Keratinocyte (primary cell): ENCODE results near the gene NAV3. TPM values are rescaled to one million over a fixed set of nuclear protein-coding genes. Genes with fewer than 3 reads are reported as not detected.

Experiments
- DNase-seq: peaks from one replicate; pipeline ENCODE4 v3.0.0-alpha.2; 2011; ENCODE audit warnings: low read depth, missing footprints, low spot score
- FAIRE-seq: peaks from 2 replicates; lab custom pipeline; 2011; peaks lifted over from hg19 to GRCh38; lab: Jason Lieb, UNC
- H2AFZ ChIP-seq: 2 replicates; pipeline ENCODE4 v1.6.0; 2012; ENCODE audit warnings: low read length, control low read depth, inconsistent platforms; ENCODE audit not compliant: control insufficient read depth
- H3K27ac ChIP-seq: 2 replicates; pipeline ENCODE4 v1.5.1; 2011; ENCODE audit warnings: low read length; ENCODE audit not compliant: control insufficient read depth, insufficient read depth
- H3K27me3 ChIP-seq: 3 replicates; pipeline ENCODE4 v1.6.0; 2011; ENCODE audit warnings: low read length; ENCODE audit not compliant: control insufficient read depth, insufficient read depth; ENCODE audit errors: extremely low read depth
- H3K36me3 ChIP-seq, 2 experiments: 2 replicates in 1 of 2; 3 replicates in 1 of 2; pipeline ENCODE4 v1.5.1; 2011; ENCODE audit warnings: low read length in 2 of 2, mild to moderate bottlenecking in 1 of 2; ENCODE audit not compliant: control insufficient read depth in 2 of 2, insufficient read depth in 2 of 2; ENCODE audit errors: extremely low read depth in 1 of 2
- H3K4me1 ChIP-seq: 3 replicates; pipeline ENCODE4 v1.5.1; 2011; ENCODE audit warnings: low read length; ENCODE audit not compliant: control insufficient read depth, insufficient read depth; ENCODE audit errors: extremely low read depth
- H3K4me2 ChIP-seq: 3 replicates; pipeline ENCODE4 v1.6.0; 2011; ENCODE audit warnings: low read depth, low read length; ENCODE audit not compliant: control insufficient read depth, insufficient read depth; ENCODE audit errors: extremely low read depth
- H3K4me3 ChIP-seq, 3 experiments: fragments of 200-600 bp in 1 of 3; sonication (generic) in 1 of 3; 2 replicates in 2 of 3; 3 replicates in 1 of 3; pipeline ENCODE4 v1.5.1; 2011 to 2016; ENCODE audit warnings: low read length in 3 of 3, mild to moderate bottlenecking in 3 of 3, control low read depth in 2 of 3, inconsistent platforms in 1 of 3, low read depth in 1 of 3, mixed read lengths in 1 of 3, mixed run types in 1 of 3, moderate library complexity in 1 of 3; ENCODE audit not compliant: control insufficient read depth in 2 of 3, insufficient read depth in 2 of 3; ENCODE audit errors: extremely low read depth in 1 of 3
- H3K79me2 ChIP-seq: 2 replicates; pipeline ENCODE4 v1.6.0; 2012; ENCODE audit warnings: low read length; ENCODE audit not compliant: control insufficient read depth, insufficient read depth
- H3K9ac ChIP-seq: 3 replicates; pipeline ENCODE4 v1.6.0; 2011; ENCODE audit warnings: low read length; ENCODE audit not compliant: control insufficient read depth, insufficient read depth; ENCODE audit errors: extremely low read depth
- H3K9me1 ChIP-seq: 3 replicates; pipeline ENCODE4 v1.6.0; 2011; ENCODE audit warnings: low read length; ENCODE audit not compliant: control insufficient read depth, insufficient read depth; ENCODE audit errors: extremely low read depth
- H3K9me3 ChIP-seq: 2 replicates; pipeline ENCODE4 v1.5.1; 2012; ENCODE audit warnings: low read depth, low read length; ENCODE audit not compliant: control insufficient read depth
- H4K20me1 ChIP-seq: 3 replicates; pipeline ENCODE4 v1.6.0; 2011; ENCODE audit warnings: low read length; ENCODE audit not compliant: control insufficient read depth, insufficient read depth; ENCODE audit errors: extremely low read depth
- CTCF ChIP-seq, 3 experiments: IDR thresholded peaks in 1 of 3; conservative IDR thresholded peaks in 1 of 3; optimal IDR thresholded peaks in 1 of 3; 2 replicates in 2 of 3; 3 replicates in 1 of 3; pipeline versions ENCODE3 to v1.5.1; 2011; ENCODE audit warnings: low read length in 3 of 3, mild to moderate bottlenecking in 3 of 3, moderate library complexity in 2 of 3, control low read depth in 1 of 3, inconsistent platforms in 1 of 3; ENCODE audit not compliant: insufficient read depth in 2 of 3; ENCODE audit errors: extremely low read depth in 1 of 3
- EZH2 ChIP-seq: IDR thresholded peaks from one replicate; pipeline ENCODE4 v1.6.1; 2012; ENCODE audit warnings: inconsistent platforms, mild to moderate bottlenecking, low read length, moderate library complexity
- dilution Hi-C: fragments of 300-500 bp; cut with MboI; formaldehyde crosslinking; loops from one replicate; pipeline ENCODE4 v1.7.0; 2020; ENCODE audit warnings: low sequenced_read_pairs; ENCODE audit not compliant: extremely low pct_ligation_motif_present
- polyA plus RNA-seq, 5 experiments: library from polyadenylated mRNA; depleted of rRNA in 3 of 5; stranded (reverse) in 3 of 5; stranded (forward) in 1 of 5; unstranded in 1 of 5; fragments of >200 nt; gene quantifications; 1 replicate in 1 of 5; 2 replicates in 3 of 5; 3 replicates in 1 of 5; pipeline versions ENCODE4 v1.2.1 to v1.2.3, GENCODE V29; 2011 to 2012; ENCODE audit warnings: missing spikeins in 2 of 5, low read depth in 1 of 5, low replicate concordance in 1 of 5

The NAV3 gene
- polyA plus RNA-seq, 1 donor (not counting 4 experiments of a cell fraction or from before 2014, with no cell fraction given): 22.6 TPM

GRCh38 chr12:78115889-78116288 is 285.2 kb downstream of the NAV3 start:
- FAIRE-seq: no peak
- Histone ChIP-seq H3K4me1 (peaks cover 7% of the 10 kb centered on the region), H3K36me3 (peaks cover 2 to 10% of the 10 kb centered on the region in 2 experiments), H2AFZ (no peak overlapping the region), H3K9ac (no peak overlapping the region), H4K20me1 (no peaks in the 10 kb centered on the region), H3K9me3 (peaks cover 4% of the 10 kb centered on the region), H3K27ac (no peak overlapping the region), H3K79me2 (no peaks in the 10 kb centered on the region), H3K4me3 (no peak overlapping the region), H3K4me2 (no peak overlapping the region), H3K9me1 (no peaks in the 10 kb centered on the region), H3K27me3 (no peaks in the 10 kb centered on the region)
- no peak for DNase-seq
- dilution Hi-C loops: no loop called here
- no peak for TF ChIP-seq EZH2
- no peak for TF ChIP-seq CTCF (optimal IDR thresholded peaks at IDR 0.05 in 1 of 3, IDR thresholded peaks at IDR 0.05 in 1 of 3, conservative IDR thresholded peaks at IDR 0.05 in 1 of 3; ENCODE audit: extremely low read depth in 1 of 3, insufficient read depth in 2 of 3, low read length in 3 of 3)

DNA sequence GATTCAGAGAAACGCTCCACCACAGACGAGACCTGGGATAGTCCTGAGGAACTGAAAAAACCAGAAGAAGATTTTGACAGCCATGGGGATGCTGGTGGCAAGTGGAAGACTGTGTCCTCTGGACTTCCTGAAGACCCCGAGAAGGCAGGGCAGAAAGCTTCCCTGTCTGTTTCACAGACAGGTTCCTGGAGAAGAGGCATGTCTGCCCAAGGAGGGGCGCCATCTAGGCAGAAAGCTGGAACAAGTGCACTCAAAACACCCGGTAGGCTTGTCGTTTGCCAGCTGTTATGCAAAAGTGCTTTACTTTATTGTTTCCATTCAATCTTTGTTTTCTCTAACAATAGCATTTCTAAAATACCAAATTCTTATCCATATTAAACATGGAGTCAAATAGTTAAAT is 287.3 kb downstream of the NAV3 start:
- Histone ChIP-seq H3K79me2 (no peaks in the 10 kb centered on the region), H3K9ac (no peak overlapping the region), H3K4me2 (no peak overlapping the region), H3K9me1 (no peaks in the 10 kb centered on the region), H3K27me3 (no peaks in the 10 kb centered on the region), H4K20me1 (no peaks in the 10 kb centered on the region), H3K4me3 (no peak overlapping the region), H3K9me3 (no peaks in the 10 kb centered on the region), H3K36me3 (peaks cover 2 to 20% of the 10 kb centered on the region in 2 experiments), H3K4me1 (peaks cover 7% of the 10 kb centered on the region), H3K27ac (no peak overlapping the region), H2AFZ (no peak overlapping the region)
- dilution Hi-C loops: no loop called here
- DNase-seq: no peak
- no peak for FAIRE-seq
- TF ChIP-seq EZH2 (no peak), CTCF (optimal IDR thresholded peaks at IDR 0.05 in 1 of 3, IDR thresholded peaks at IDR 0.05 in 1 of 3, conservative IDR thresholded peaks at IDR 0.05 in 1 of 3; ENCODE audit: extremely low read depth in 1 of 3, insufficient read depth in 2 of 3, low read length in 3 of 3) (peak in 1 of 3 experiments; percentile 34)
